Measurements from ENCODE around the gene TANGO2. TPM values are rescaled to one million over a fixed set of nuclear protein-coding genes. Genes with fewer than 3 reads are reported as not detected.

TANGO2 gene
- total and polyA plus RNA-seq, 10 of the 15 experiments (the other 5 are each of a cell fraction or from before 2014, with no cell fraction given): 4.0 to 24.8 (median 20.9) TPM

DNA sequence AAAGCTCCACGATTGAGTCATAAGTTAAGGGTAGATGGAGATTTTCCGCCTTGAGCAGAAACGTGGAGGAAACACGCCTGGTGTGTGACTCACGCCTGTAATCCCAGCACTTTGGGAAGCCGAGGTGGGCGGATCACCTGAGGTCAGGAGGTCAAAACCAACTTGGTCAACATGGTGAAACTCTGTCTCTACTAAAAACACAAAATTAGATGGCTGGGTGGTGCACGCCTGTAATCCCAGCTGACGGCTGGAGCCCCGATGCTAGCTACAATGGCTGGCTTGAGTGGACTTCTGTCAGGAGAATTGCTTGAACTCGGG is 41.8 kb downstream of the TANGO2 start:
- H3K9me3 ChIP-seq (replicated peaks; ENCODE audit: control insufficient read depth, insufficient read depth, low read length): no peaks in the 10 kb centered on the region
- 88% methylated on average over 11 of the region's 11 CpGs for WGBS (ENCODE audit: insufficient coverage, insufficient replicate concordance, low lambda C conversion rate, missing lambda C conversion rate)
- no peak overlapping the region for H3K9ac ChIP-seq (ENCODE audit: control insufficient read depth, insufficient read depth, low read length)
- BruUV-seq (replicated peaks): no TSS peak
- H3K4me1 ChIP-seq (ENCODE audit: control insufficient read depth, insufficient read depth, low read length): no peaks in the 10 kb centered on the region
- ATAC-seq: no peak
- H2AFZ ChIP-seq (ENCODE audit: control insufficient read depth, low read depth, low read length): no peak overlapping the region
- no peak for DNase-seq (ENCODE audit: low read depth, low spot score)
- H3K36me3 ChIP-seq (ENCODE audit: control insufficient read depth in 2 of 2, insufficient read depth in 2 of 2, low read length in 1 of 2): peaks cover 0 to 7% of the 10 kb centered on the region in 2 experiments; a peak in 3 of 4 replicates
- no peak overlapping the region for H3K4me3 ChIP-seq
- H3K27ac ChIP-seq (ENCODE audit: control insufficient read depth, insufficient read depth): no peak overlapping the region
- TF ChIP-seq TARDBP (IDR thresholded peaks at IDR 0.05; ENCODE audit: borderline replicate concordance) (no peak), NFYA (IDR thresholded peaks at IDR 0.05; ENCODE audit: borderline replicate concordance, low read depth, low read length) (no peak), PML (IDR thresholded peaks at IDR 0.05; ENCODE audit: low read length) (no peak), BMI1 (IDR thresholded peaks at IDR 0.05; ENCODE audit: borderline replicate concordance) (no peak), POLR2AphosphoS2 (IDR thresholded peaks at IDR 0.05; ENCODE audit: low read depth, low read length) (no peak), JUNB (IDR thresholded peaks at IDR 0.05) (no peak)
- TF ChIP-seq, protein P1, sequence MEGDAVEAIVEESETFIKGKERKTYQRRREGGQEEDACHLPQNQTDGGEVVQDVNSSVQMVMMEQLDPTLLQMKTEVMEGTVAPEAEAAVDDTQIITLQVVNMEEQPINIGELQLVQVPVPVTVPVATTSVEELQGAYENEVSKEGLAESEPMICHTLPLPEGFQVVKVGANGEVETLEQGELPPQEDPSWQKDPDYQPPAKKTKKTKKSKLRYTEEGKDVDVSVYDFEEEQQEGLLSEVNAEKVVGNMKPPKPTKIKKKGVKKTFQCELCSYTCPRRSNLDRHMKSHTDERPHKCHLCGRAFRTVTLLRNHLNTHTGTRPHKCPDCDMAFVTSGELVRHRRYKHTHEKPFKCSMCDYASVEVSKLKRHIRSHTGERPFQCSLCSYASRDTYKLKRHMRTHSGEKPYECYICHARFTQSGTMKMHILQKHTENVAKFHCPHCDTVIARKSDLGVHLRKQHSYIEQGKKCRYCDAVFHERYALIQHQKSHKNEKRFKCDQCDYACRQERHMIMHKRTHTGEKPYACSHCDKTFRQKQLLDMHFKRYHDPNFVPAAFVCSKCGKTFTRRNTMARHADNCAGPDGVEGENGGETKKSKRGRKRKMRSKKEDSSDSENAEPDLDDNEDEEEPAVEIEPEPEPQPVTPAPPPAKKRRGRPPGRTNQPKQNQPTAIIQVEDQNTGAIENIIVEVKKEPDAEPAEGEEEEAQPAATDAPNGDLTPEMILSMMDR (IDR thresholded peaks at IDR 0.05 in 2 of 3, conservative IDR thresholded peaks at IDR 0.05 in 1 of 3; ENCODE audit: control insufficient read depth in 2 of 3, extremely low read depth in 1 of 3, insufficient read depth in 1 of 3, low read depth in 3 of 3, low read length in 3 of 3): no peak
- intact Hi-C loops (cut with micrococcal nuclease; ENCODE audit: unreplicated experiment) (no loop called here), in situ Hi-C loops (cut with MboI) (no loop called here)
- H3K4me2 ChIP-seq (ENCODE audit: control insufficient read depth, insufficient read depth): no peak overlapping the region
- SMC1A ChIA-PET (ENCODE audit: uncharacterized antibody, unreplicated experiment): no interaction called here
- H4K20me1 ChIP-seq (ENCODE audit: control insufficient read depth, insufficient read depth): no peaks in the 10 kb centered on the region
- POLR2A ChIA-PET: no interaction called here
- H3K79me2 ChIP-seq (ENCODE audit: control insufficient read depth, insufficient read depth, low read length): no peaks in the 10 kb centered on the region
- no peak for FAIRE-seq
- CTCF ChIA-PET: no interaction called here
- RAD21 ChIA-PET (ENCODE audit: unreplicated experiment): no interaction called here
- H3K27me3 ChIP-seq (replicated peaks in 1 of 2; ENCODE audit: control insufficient read depth in 2 of 2, insufficient read depth in 2 of 2, low read length in 1 of 2): no peaks in the 10 kb centered on the region
